ENCODE data around the gene EVA1B.

EVA1B gene

DNA sequence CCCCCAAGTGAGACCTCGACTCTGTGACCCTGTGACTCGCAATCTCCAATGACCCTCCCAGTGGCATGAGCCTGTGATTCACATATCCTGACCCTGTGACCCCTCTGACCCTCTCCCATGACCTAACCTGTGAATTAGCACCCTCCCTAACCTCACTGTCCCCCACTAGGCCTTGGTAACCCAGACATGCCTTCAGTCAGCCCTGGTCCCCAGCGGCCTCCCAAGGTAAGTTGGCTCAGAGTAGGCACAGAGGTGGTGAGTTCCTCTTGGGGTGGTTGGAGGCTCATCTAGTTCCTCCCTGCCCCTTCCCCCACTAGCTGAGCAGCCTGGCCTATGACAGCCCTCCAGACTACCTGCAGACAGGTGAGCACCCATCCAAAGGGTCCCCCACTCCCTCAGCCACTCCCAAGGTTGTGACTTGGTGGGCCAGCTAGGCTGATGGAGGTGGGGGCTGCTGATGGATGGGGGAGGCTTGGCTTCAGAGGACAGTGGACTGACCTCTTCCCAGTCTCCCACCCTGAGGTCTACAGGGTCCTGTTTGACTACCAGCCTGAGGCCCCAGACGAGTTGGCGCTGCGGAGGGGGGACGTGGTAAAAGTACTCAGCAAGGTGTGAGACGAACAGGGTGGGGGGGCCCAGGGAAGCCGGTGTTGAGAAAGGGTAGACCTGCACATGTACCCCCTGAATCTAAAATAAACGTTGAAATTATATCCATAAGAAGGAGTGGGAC, 15.7 kb downstream of the EVA1B start:
- no peak for DNase-seq

DNA sequence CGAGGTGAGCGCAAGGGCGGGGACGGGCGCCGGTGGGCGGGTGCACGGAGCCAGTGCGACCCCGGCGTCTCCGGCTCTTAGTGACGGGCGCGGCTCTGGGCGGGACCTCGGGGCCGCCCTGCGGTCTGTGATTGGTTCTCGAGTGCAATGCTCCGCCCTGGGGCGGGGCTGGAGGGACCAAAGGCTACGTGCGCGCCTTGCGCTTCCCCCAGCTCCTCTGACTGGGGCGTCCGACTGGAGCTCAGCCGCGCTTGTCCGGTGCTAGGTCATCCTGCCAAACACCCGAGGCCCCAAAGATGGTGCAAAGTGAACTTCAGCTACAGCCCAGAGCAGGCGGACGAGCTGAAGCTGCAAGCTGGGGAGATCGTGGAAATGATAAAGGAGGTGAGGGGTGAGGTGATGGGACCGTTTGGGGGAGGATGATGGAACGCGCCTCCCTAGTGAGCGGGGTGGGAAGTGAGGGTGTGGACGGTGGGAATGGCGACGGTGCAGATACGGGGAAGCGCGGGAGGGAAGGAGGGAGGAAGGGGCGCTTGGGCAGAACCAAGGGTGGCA, 16.5 kb downstream of the EVA1B start:
- DNase-seq = peak; percentile 87

DNA sequence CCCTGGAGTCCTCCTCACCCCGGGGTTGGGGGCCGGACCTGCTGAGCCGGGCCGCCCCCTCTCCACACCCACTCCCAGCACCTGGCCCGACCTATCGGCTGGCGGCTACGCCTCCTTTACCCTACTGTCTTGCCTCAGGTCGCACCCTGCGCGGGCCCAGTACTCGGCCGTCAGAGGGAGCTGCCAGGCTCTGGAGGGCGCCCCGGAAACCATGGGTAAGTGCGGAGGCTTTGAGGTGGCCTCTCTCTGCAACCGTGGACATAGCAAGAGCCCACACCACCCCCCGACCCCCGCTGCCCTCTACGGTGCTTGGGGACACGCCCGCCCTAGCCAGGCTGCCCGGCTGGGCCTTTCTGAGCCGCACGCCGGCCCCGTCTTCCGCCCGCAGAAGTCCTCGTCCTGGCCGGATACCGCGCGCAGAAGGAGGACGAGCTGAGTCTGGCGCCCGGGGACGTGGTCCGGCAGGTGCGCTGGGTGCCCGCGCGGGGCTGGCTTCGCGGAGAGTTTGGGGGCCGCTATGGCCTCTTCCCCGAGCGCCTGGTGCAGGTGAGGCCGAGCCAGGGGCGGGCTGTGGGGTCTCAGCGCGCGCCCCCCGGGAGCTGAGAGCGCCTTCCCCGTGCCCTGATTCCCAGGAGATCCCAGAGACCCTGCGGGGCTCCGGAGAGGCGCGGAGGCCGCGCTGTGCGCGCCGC, 17.1 kb downstream of the EVA1B start, which contains the start of gene SH3D21:
SH3D21 (plus strand) TSS at position 159 of the 692 bp plus-strand sequence; CDS start at position 212, 53 bp downstream.
- peak; percentile 32 for DNase-seq

DNA sequence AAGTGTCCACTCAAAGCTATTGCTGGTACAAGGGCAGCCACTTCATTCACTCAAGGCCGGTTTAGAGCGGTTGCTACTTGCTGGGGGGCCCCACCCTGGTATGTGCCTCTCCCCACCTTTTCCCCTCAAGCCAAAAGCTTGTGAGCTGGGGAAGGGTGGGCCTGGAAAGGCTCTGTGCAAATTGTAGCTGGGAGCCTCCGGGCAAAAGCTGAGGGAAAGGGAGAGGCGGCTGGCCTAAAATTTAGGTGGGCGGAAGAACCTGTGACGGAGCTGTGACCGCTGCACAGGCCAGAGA, 17.6 kb downstream of the EVA1B start:
- DNase-seq = no peak

DNA sequence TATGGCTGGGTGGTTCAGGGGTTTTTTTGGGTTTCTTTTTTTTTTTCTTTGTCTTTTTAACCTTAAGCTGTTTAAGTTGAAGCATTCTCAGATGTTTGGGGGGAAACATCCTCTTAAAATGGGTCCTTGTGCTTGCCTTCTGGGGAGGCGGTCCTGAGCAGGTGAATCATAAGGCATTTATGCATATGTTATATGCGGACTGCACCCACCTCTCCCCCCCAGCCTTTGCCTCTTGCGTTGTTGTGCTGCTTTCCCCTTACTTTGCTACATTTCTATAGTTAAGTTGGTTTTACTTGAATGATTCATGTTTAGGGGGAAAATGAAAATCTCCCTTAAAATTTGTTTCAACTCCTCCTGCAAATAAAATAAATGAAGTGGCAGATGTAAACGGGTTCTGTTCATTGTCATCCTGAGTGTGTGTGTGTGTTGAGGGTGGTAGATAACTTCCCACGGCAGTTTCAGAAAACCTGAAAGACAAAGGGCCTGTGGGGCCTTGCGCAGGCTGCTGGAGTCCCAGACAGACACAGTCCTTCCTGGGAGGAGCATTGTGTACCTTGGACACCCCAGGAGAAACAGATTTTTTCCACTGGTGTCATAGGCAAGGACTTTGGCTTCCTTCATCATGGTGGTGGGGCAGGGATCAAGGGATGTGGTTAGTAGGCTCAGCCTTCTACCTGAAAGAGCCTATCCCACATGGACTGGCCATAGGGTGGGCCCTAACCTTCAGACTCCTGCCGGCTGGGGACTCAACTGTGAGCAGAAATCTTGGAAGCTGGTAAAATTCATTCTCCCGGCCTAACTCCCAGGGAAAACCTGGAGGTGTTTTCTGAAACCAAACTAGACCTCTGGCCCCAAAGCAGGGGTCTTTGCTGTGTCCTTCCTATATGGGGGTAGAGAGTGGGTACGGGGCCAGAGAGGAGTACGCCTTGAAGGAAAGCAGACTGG, 18.2 kb downstream of the EVA1B start:
- DNase-seq = no peak

DNA sequence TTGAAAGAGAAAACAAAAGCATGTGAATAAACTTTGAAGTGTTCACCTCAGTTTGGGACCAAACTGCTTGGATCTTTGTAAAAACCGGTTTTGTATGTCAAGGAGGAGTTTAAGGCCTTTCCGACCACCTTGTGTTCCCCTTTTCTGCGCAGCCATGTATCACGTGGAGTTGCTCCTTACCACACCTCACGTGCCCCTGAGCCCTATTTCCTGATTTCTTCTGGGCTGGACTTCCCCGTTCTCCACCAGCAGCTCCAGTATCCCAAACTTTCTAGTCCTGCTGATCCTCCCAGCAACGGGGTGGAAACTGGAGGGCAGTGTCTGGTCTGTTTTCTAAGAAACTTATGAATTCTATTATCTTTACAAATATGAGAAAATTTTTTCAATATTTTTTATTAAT, 18.9 kb downstream of the EVA1B start:
- no peak for DNase-seq

DNA sequence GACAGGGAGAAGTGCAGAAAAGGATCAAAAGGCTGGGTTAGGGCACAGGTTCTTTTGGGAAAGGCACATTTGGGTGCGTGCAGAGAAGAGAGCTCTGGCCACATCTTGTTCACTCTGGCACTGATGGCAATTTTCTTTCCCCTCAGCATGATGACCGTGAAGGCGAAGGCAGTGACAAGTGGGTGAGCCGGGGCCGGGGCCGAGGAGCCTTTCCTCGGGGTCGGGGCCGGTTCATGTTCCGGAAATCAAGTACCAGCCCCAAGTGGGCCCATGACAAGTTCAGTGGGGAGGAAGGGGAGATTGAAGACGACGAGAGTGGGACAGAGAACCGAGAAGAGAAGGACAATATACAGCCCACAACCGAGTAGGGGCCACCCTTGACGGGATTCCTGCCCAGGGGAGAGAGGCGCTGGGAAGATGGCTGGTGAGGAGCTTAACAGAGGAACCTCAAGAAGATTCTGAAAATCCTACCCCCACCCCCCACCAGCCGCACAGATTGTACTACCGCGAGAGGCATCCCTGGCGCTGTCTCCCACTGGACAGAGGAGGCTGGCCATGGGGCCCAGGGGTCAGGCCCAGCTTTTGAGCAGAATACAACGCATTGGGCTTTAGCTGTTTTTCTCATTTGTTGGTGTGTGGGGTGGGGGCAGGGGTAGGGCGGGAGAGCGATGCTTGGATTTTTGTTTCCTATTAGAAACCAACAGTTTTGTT, 19.6 kb downstream of the EVA1B start:
- no peak for DNase-seq

DNA sequence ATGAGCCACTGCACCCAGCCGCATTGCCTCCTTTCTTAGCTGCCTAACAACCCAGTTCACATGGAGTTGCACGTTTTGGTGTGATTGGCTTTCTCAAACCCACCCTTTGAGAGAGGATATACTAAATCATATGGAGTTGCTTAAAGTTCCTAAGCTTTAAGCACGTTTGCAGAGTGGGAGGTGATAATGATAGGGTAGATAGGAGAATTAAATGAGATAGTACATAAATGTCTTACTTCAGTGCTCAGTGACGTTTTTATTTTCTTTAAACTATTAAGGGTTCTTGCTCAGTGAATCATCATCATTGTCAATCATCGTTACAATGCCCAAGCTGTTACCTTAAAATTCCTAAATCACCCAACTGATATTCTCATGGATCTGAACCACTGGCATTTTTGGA, 20.2 kb downstream of the EVA1B start:
- no peak for DNase-seq

DNA sequence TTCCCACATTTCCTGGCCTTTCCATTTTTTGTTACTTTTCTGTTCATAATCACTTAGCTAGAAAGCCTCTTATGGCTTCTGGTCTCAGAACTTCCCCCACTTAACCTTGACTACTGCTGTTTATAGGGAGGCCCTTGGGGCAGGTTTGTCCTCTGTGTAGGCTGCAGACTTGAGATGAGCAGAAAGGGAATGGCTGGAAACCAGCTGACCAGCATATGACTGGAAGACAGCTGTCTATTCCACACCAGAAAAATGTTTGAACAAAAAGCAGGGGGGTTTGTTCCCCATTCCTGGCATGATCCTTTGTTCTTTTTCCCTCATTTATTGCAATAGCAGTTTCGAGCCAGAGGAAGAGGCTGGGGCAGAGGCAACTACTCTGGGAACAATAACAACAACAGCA, 22.2 kb downstream of the EVA1B start:
- DNase-seq = no peak

DNA sequence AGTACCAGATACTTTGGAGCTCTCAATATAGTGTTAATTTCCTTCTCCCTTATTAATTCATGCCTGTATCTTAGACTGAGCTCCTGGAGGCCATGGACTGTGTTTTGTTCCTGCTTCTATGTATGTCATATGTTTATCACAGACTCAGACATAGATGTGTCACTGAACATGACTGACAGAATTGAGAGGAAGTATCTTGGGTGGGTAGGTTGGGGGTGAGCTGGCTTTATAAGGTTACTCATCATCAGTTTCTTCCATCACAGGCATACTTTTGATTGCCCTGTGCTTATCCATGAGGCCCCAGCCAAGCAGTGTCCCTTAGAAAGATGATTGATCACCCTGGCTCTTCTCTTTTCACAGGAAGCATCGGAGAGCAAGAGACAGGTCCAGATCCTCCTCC, 22.9 kb downstream of the EVA1B start:
- DNase-seq = no peak

DNA sequence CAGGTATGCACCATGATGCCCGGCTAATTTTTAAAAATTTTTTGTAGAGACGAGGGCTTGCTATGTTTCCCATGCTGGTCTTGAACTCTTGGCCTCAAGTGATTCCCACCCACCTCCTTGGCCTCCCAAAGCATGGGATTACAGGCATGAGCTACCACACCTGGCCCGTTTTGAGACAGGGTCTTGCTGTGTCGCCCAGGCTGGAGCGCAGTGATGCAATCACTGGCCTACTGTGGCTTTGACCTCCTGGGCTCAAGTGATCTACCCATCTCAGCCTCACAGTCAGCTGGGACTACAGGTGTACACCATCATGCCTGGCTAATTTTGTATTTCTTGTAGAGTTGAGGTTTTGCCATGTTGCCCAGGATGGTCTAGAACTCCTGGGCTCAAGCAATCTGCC, 24.8 kb downstream of the EVA1B start:
- DNase-seq = no peak

DNA sequence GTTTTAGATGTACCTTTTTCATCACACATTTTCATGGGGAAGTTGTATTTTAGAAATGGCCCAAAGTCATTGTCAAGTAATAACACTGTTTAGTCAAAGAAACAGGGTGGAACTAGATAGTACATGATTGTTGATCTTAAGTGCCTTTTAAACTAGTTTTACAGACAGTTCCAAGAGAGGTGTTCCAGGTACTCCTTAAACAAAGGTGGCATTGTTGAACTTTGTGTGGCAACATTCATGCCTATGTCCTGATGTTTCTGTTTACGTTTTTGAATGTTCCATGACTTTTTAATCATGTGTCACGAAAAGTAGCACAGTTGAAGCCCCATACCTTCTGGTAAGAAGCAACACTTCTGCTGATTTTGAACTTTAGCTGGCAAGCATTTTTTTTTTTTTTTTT, 26.4 kb downstream of the EVA1B start:
- no peak for DNase-seq

DNA sequence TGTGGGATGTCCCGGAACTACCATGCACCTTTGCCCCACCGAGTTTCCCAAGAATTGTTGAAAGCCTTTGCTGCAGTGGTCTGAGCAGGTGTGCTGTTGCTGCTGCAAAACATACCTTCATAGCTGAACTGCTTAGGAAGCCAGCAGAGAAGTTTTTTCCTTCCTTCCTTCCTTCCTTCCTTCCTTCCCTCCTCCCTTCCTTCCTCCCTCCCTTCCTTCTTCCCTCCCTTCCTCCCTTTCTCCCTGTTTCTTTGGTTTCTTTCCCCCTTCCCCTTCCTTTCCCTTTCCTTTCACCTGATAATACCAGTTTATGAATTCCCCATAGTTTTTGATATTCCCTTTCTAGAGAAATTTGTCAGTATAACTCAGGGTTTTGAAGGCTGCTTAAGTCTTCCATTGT, 28.1 kb downstream of the EVA1B start:
- no peak for DNase-seq

DNA sequence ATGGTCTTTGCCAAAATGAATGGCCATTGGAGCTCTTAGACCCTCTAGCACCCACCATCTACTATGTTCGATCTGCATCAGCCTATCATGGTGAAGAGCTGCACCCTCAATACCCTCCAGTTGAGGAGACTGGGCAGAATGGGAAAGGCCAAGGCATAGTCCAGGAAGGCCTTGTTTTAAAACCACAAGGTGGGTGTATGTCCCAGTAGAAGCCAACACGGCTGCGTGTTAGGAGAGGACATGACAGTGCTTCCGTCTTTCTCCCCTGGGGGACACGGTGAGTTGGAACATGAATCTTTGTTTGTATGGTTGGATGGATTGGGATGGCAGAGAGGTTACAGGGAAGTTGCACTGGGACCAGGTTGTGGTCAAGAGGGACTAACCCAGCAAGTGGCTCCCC, 35.9 kb downstream of the EVA1B start:
- DNase-seq = no peak

DNA sequence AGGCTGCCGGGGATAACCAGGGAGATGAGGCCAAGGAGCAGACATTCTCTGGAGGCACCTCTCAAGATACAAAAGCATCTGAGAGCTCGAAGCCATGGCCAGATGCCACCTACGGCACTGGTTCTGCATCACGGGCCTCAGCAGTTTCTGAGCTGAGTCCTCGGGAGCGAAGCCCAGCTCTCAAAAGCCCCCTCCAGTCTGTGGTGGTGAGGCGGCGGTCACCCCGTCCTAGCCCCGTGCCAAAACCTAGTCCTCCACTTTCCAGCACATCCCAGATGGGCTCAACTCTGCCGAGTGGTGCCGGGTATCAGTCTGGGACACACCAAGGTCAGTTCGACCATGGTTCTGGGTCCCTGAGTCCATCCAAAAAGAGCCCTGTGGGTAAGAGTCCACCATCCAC, 36.6 kb downstream of the EVA1B start:
- DNase-seq = no peak

DNA sequence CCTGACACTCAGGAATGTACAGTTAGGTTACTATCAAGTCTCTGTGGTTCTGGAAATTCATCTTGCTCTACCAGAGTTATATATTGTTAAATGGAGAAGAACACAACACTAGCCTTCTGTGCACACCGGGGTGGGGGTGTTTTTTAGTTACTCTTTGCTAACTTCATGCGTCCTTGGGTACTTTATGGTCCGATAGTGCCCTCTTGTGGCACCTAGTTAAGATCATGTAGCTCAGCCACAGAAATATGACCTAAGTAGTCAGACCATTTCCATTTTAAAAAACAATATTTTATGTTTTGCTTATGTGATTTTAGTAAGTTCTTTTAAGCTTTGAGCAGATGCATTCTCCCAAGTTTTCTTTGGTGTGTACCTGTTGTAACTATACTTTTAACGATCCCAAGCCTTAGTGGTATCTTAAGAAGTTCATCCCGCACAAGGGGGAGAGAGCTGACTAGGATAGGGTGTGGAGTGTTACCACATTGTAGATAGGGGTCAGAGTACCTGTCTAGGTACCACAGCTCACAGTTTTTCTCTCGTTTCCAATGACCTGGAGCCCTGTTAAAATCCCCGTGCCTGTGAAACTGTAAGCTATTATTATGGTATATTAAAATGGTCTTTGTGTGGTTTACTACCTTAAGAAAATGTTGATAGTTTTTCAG, 37.9 kb downstream of the EVA1B start:
- peak; percentile 77 for DNase-seq

DNA sequence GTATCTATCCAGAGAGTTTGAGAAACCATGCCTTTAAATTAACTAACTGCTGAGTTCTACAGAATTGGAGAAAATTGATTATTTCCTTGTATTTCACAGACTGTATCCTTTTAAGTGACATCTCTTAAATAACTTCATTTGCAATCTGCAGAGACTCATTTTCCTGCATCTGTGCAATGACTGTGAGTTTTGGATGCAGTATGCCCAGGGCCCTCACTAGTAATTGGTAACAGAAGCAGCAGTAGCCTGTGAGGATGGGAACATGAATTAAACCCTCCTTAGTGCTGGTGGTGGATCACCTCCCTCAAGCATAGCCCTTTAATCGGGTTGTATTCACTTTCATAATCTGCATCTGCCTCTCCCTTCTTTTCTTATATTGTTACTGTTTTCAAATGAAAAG, 38.9 kb downstream of the EVA1B start:
- DNase-seq = no peak

DNA sequence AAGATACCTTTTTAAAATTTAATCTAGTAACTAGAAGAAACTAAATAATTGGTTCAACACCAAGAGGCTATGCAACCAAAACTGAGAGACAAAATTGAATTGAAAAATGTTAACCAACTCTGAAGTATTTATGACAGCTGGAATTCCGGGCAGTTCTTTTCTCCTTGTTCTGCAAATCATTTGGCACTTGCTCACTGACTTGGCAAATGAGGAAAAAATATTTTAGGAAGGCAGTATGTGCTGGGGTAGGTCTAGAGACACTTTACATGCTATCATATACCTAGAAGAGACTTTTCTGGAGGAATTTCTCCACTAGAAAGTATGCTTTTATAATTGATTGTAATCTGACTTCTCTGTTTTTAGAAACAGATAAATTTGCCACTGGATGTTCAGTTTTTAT, 39.4 kb downstream of the EVA1B start:
- DNase-seq = no peak

DNA sequence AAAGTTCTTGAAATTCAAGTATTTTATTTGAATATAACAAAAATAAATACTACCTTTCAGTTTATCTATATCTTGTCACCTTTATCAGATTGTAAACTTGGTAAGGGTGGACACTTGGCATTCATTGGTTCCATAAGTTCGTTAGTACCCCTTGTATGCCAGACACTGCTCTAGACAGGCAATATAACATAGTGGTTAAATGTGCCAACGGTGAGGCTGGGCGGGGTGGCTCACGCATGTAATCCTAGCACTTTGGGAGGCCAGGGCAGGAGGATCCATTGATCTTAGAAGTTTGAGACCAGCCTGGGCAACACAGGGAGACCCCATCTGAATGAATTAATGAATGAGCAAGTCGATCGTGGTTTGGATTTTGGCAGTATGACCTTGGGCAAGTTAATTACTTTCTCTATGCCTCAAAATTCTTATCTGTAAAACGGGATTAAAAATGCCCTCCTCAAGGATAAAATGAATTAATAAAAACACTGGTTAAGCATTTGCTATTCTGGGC, 43.6 kb downstream of the EVA1B start:
- no peak for DNase-seq

DNA sequence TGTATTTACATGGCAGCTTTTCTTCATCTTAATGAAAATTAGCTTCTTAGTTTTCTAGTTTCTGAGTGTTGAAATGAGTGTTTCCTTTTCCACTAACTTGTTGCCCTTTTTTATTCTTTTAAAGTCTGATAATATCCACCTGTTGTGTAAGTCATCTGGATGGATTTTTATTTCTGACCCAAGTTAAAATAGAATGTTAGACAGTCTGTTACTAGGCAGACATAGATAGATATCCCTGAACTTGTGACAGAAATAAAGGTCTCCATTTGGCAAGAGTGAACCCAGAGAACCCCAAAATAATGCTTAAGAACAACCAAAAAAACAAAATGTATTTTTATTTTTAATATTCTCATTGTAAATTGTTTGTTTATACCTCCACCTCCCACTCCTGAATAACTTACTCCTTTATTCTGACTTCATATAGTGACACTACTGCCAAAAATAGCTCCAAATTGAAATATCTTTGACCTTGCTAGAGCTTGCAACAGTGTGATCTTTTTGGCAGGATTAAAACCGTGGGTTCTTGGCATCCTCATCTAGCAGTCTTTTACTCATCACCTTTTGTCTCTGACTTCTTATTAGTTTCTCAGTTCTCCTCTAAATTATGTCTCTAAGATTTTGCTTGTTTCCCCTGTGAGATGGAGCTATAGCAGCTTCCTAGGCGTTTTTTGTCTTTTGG, 44.2 kb downstream of the EVA1B start:
- DNase-seq = peak; percentile 14

DNA sequence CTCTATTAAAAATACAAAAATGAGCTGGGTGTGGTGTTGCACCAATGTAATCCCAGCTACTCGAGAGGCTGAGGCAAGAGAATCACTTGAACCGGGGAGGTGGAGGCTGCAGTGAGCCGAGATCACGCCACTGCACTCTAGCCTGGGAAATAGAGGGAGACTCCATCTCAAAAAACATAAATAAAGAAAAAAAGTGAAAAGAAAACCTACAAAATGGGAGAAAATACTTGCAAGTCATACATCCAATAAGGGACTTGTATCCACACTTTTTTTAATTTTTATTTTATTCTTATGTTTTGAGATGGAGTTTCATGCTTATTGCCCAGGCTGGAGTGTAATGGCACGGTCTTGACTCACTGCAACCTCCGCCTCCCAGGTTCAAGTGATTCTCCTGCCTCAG, 46.8 kb downstream of the EVA1B start:
- no peak for DNase-seq

Measured in MV-4-11 (cell line).